GM12891 (cell line): ENCODE results near the gene PPP1R3G.

ENCODE experiments used
- PAX5 ChIP-seq: IDR thresholded peaks from 2 replicates; pipeline ENCODE4 v1.6.1; 2011; ENCODE audit warnings: low read length, moderate library complexity, mild to moderate bottlenecking; ENCODE audit not compliant: insufficient read depth, severe bottlenecking
- POLR2A ChIP-seq: IDR thresholded peaks from 2 replicates; pipeline ENCODE4 v1.6.1; 2011; ENCODE audit warnings: low read depth, low read length, control low read depth
- POLR2AphosphoS5 ChIP-seq: IDR thresholded peaks from 2 replicates; pipeline ENCODE4 v1.6.1; 2011; ENCODE audit warnings: low read depth, low read length, control low read depth
- TAF1 ChIP-seq: IDR thresholded peaks from 2 replicates; pipeline ENCODE4 v1.6.1; 2011; ENCODE audit warnings: low read depth, low read length, control low read depth

DNA sequence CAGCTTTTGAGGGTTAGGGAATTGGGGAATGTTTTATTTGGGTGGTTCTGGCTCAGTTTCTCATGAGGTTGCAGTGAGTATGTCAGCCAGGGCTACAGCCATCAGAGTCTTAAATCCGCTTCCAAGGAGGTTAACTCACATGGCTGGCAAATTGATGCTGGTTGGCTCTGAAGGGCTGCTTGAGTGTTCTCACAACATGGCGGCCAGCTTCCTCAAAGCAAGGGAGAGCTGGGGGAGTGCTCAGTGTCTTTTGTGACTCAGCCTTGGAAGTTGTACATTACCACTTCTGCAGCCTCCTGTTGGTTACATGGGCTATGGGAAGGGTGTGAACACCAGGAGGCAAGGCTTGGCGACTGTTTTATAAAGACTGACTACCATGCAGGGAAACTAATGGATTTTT lies 17.8 kb upstream of the PPP1R3G start:
- TF ChIP-seq POLR2AphosphoS5 (no peak), PAX5 (no peak), POLR2A (no peak), TAF1 (no peak)
